ENCODE measurements around the gene ZC3H12D.

Gene ZC3H12D

DNA sequence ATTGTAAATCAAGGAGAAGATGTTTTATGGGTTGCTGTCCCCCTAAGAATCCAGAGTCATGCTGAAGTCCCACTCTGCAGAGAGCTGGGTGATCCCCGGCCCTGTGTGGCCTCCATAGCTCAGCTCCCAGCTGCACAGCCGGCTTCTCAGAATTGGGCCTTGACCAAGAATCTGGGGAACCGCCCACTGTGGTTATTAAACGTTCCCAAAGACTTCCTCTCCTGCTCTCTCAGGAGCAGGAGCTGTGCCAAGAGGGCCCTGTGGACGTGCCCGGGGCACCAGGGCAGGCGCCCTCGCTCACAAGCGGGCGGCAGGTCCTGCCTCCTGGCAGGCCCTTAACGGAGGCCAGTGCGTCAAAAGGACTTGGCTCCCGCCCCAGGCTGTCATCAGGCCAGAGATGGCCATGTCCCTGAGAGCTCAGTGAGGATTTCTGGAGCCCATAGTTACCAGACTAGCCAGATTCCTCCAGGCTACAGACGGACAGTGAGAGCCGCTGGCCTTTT is 30.4 kb downstream of the ZC3H12D start:
- Histone ChIP-seq H3K36me3 (replicated peaks; ENCODE audit: insufficient read depth, low read length) (no peaks in the 10 kb centered on the region), H3K4me3 (ENCODE audit: low read length) (no peak overlapping the region), H3K79me2 (ENCODE audit: low read length) (no peaks in the 10 kb centered on the region), H3K9me3 (replicated peaks; ENCODE audit: insufficient read depth, low read length) (no peaks in the 10 kb centered on the region), H4K20me1 (ENCODE audit: insufficient read depth, low read length) (no peaks in the 10 kb centered on the region), H3K27me3 (replicated peaks; ENCODE audit: insufficient read depth, low read length) (no peaks in the 10 kb centered on the region), H3K4me1 (ENCODE audit: low read length) (no peaks in the 10 kb centered on the region), H3K9me2 (replicated peaks; ENCODE audit: insufficient read depth, low read length) (no peaks in the 10 kb centered on the region), H3K27ac (ENCODE audit: low read length) (no peak overlapping the region), H3F3A (ENCODE audit: insufficient read depth, low read length) (no peaks in the 10 kb centered on the region), H3K4me2 (ENCODE audit: low read depth, low read length) (no peak overlapping the region), H2AFZ (ENCODE audit: low read length) (no peak overlapping the region), H3K9ac (ENCODE audit: low read length) (no peak overlapping the region)
- DNase-seq = no peak
- TF ChIP-seq CTCF (IDR thresholded peaks at IDR 0.05; ENCODE audit: low read length) (no peak), EZH2phosphoT487 (IDR thresholded peaks at IDR 0.05; ENCODE audit: low read length) (no peak), EZH2 (optimal IDR thresholded peaks at IDR 0.05; ENCODE audit: low read depth, low read length) (no peak)

- H2AFZ ChIP-seq (ENCODE audit: low read length) = no peak overlapping the region
- H4K20me1 ChIP-seq (ENCODE audit: insufficient read depth, low read length) = no peaks in the 10 kb centered on the region
- no peak overlapping the region for H3K9ac ChIP-seq (ENCODE audit: low read length)
- H3K9me3 ChIP-seq (replicated peaks; ENCODE audit: insufficient read depth, low read length) = no peaks in the 10 kb centered on the region
- H3K27ac ChIP-seq (ENCODE audit: low read length) = no peak overlapping the region
- no peaks in the 10 kb centered on the region for H3K4me1 ChIP-seq (ENCODE audit: low read length)
- TF ChIP-seq CTCF (IDR thresholded peaks at IDR 0.05; ENCODE audit: low read length) (no peak), EZH2 (optimal IDR thresholded peaks at IDR 0.05; ENCODE audit: low read depth, low read length) (no peak), EZH2phosphoT487 (IDR thresholded peaks at IDR 0.05; ENCODE audit: low read length) (no peak)
- no peak for DNase-seq
- H3F3A ChIP-seq (ENCODE audit: insufficient read depth, low read length) = no peaks in the 10 kb centered on the region
- no peaks in the 10 kb centered on the region for H3K27me3 ChIP-seq (replicated peaks; ENCODE audit: insufficient read depth, low read length)
- H3K79me2 ChIP-seq (ENCODE audit: low read length) = no peaks in the 10 kb centered on the region
- no peak overlapping the region for H3K4me2 ChIP-seq (ENCODE audit: low read depth, low read length)
- H3K4me3 ChIP-seq (ENCODE audit: low read length) = no peak overlapping the region
- no peaks in the 10 kb centered on the region for H3K36me3 ChIP-seq (replicated peaks; ENCODE audit: insufficient read depth, low read length)
- H3K9me2 ChIP-seq (replicated peaks; ENCODE audit: insufficient read depth, low read length) = no peaks in the 10 kb centered on the region
Measured at GRCh38 chr6:149453597-149454345, 31.0 kb downstream of the ZC3H12D start.

GRCh38 chr6:149452037-149452939 is 32.5 kb downstream of the ZC3H12D start:
- Histone ChIP-seq H3K36me3 (replicated peaks; ENCODE audit: insufficient read depth, low read length) (no peaks in the 10 kb centered on the region), H2AFZ (ENCODE audit: low read length) (no peak overlapping the region), H3K4me1 (ENCODE audit: low read length) (no peaks in the 10 kb centered on the region), H3K4me2 (ENCODE audit: low read depth, low read length) (no peak overlapping the region), H3K9me3 (replicated peaks; ENCODE audit: insufficient read depth, low read length) (no peaks in the 10 kb centered on the region), H3K27ac (ENCODE audit: low read length) (no peak overlapping the region), H3K9me2 (replicated peaks; ENCODE audit: insufficient read depth, low read length) (no peaks in the 10 kb centered on the region), H3K79me2 (ENCODE audit: low read length) (no peaks in the 10 kb centered on the region), H4K20me1 (ENCODE audit: insufficient read depth, low read length) (no peaks in the 10 kb centered on the region), H3F3A (ENCODE audit: insufficient read depth, low read length) (no peaks in the 10 kb centered on the region), H3K4me3 (ENCODE audit: low read length) (no peak overlapping the region), H3K27me3 (replicated peaks; ENCODE audit: insufficient read depth, low read length) (no peaks in the 10 kb centered on the region), H3K9ac (ENCODE audit: low read length) (no peak overlapping the region)
- TF ChIP-seq CTCF (IDR thresholded peaks at IDR 0.05; ENCODE audit: low read length) = no peak
- no peak for TF ChIP-seq EZH2 (optimal IDR thresholded peaks at IDR 0.05; ENCODE audit: low read depth, low read length)
- TF ChIP-seq EZH2phosphoT487 (IDR thresholded peaks at IDR 0.05; ENCODE audit: low read length) = no peak
- DNase-seq = no peak

Measured in MM.1S (cell line).